PC-9 (cell line): ENCODE data around the gene CHRNA3. TPM values are rescaled to one million over a fixed set of nuclear protein-coding genes. Genes with fewer than 3 reads are reported as not detected.

ENCODE experiments used
- BruUV-seq: library from RNA; stranded (reverse); fragments of 400-500 nt; replicated peaks from 2 replicates; lab custom pipeline; 2021; lab: Mats Ljungman, UMichigan
- CTCF ChIA-PET: fragments of 300-600 bp; sonication (Branson Sonifier 250); formaldehyde crosslinking; loops from one replicate; lab custom pipeline; 2022; ENCODE audit warnings: antibody characterized with exemption; lab: Charles Lee
- POLR2A ChIA-PET: fragments of 300-600 bp; sonication (Branson Sonifier 250); formaldehyde crosslinking; loops from one replicate; lab custom pipeline; 2022; ENCODE audit warnings: antibody characterized with exemption; ENCODE audit not compliant: unreplicated experiment; lab: Charles Lee
- DNase-seq, 2 experiments: peaks; one replicate each; pipeline versions ENCODE4 v3.0.0 to v3.0.0-alpha.2; 2015 to 2022; ENCODE audit warnings: mixed read lengths in 1 of 2
- H2AFZ ChIP-seq: fragments of 200-600 bp; sonication (generic); 2 replicates; pipeline ENCODE4 v1.8.1; 2017; ENCODE audit warnings: antibody characterized with exemption
- H3F3A ChIP-seq: fragments of 200-600 bp; sonication (generic); 2 replicates; pipeline ENCODE4 v1.8.1; 2017; ENCODE audit warnings: antibody characterized with exemption, mild to moderate bottlenecking, low read depth; ENCODE audit not compliant: insufficient read depth
- H3K27ac ChIP-seq: fragments of 200-600 bp; sonication (generic); 2 replicates; pipeline ENCODE4 v1.6.1; 2016; ENCODE audit warnings: mixed run types
- H3K27me3 ChIP-seq: fragments of 200-600 bp; sonication (generic); 2 replicates; pipeline ENCODE4 v1.6.1; 2016; ENCODE audit warnings: low read depth, mixed run types; ENCODE audit not compliant: insufficient read depth
- H3K36me3 ChIP-seq: fragments of 200-600 bp; sonication (generic); 2 replicates; pipeline ENCODE4 v1.6.1; 2016; ENCODE audit warnings: low read depth, mixed run types
- H3K4me1 ChIP-seq: fragments of 200-600 bp; sonication (generic); replicated peaks from 2 replicates; pipeline ENCODE4 v1.6.1; 2016; ENCODE audit warnings: mixed run types; ENCODE audit not compliant: insufficient read depth
- H3K4me2 ChIP-seq: fragments of 200-600 bp; sonication (generic); 2 replicates; pipeline ENCODE4 v1.6.1; 2017; ENCODE audit warnings: mixed run types
- H3K4me3 ChIP-seq: fragments of 200-600 bp; sonication (generic); 2 replicates; pipeline ENCODE4 v1.6.1; 2016; ENCODE audit warnings: mixed run types
- H3K79me2 ChIP-seq: fragments of 200-600 bp; sonication (generic); 2 replicates; pipeline ENCODE4 v1.6.1; 2017; ENCODE audit warnings: low read depth, mixed run types
- H3K9me2 ChIP-seq: fragments of 200-600 bp; sonication (generic); 2 replicates; pipeline ENCODE4 v1.8.1; 2017; ENCODE audit warnings: mild to moderate bottlenecking; ENCODE audit not compliant: insufficient read depth
- H3K9me3 ChIP-seq: fragments of 200-600 bp; sonication (generic); 2 replicates; pipeline ENCODE4 v1.8.1; 2016; ENCODE audit warnings: low read depth; ENCODE audit not compliant: insufficient read depth
- H4K20me1 ChIP-seq: fragments of 200-600 bp; sonication (generic); 2 replicates; pipeline ENCODE4 v1.8.1; 2017; ENCODE audit not compliant: insufficient read depth
- EZH2 ChIP-seq: fragments of 200-600 bp; sonication (generic); IDR thresholded peaks from 2 replicates; pipeline ENCODE4 v1.8.0; 2017; ENCODE audit warnings: antibody characterized with exemption, low read depth
- intact Hi-C: fragments of 100-400 bp; cut with micrococcal nuclease; formaldehyde crosslinking; loops from one replicate; pipeline ENCODE4 v1.10.0; 2022; ENCODE audit not compliant: unreplicated experiment
- total RNA-seq: library from RNA; stranded (reverse); gene quantifications from 2 replicates; pipeline ENCODE4 v1.2.3, GENCODE V29; 2021
- TF ChIP-seq, protein P1 (sequence below): fragments of 200-600 bp; sonication (generic); conservative IDR thresholded peaks from 2 replicates; pipeline ENCODE4 v1.6.1; 2017; ENCODE audit warnings: mixed run types, antibody characterized with exemption, mild to moderate bottlenecking, moderate library complexity

CHRNA3 gene
- total RNA-seq, 1 experiment from 2014 or later: not detected

DNA sequence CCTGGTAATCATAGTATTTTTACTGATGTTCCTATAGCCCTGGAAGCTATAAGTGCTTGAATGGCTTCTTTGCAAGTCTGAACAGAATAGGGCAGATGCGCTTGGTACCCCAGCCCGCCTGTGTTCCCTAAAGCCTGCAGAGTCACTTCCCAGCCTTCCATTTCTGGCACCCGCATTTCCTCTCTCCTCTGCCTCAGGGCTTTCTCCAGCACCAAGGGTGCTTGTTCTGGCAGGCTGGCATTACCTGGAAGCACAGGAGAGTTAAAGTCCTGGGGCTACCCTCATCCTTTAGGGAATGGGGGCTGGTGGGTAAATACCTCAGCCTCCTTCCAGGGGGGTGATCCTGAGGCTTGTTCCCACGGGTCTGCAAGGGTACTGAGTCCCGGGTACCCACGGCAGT, 7.4 kb upstream of the CHRNA3 start:
- ChIA-PET POLR2A (no interaction called here), CTCF (no interaction called here)
- H3K4me3 ChIP-seq: no peak overlapping the region
- H3K79me2 ChIP-seq: no peaks in the 10 kb centered on the region
- H3K9me3 ChIP-seq: no peaks in the 10 kb centered on the region
- no peak for DNase-seq
- no peaks in the 10 kb centered on the region for H3K4me1 ChIP-seq
- no peaks in the 10 kb centered on the region for H3F3A ChIP-seq
- H3K9me2 ChIP-seq: no peaks in the 10 kb centered on the region
- H4K20me1 ChIP-seq: no peaks in the 10 kb centered on the region
- H3K27me3 ChIP-seq: peaks cover 55% of the 10 kb centered on the region
- TF ChIP-seq EZH2: no peak
- TF ChIP-seq, protein P1, sequence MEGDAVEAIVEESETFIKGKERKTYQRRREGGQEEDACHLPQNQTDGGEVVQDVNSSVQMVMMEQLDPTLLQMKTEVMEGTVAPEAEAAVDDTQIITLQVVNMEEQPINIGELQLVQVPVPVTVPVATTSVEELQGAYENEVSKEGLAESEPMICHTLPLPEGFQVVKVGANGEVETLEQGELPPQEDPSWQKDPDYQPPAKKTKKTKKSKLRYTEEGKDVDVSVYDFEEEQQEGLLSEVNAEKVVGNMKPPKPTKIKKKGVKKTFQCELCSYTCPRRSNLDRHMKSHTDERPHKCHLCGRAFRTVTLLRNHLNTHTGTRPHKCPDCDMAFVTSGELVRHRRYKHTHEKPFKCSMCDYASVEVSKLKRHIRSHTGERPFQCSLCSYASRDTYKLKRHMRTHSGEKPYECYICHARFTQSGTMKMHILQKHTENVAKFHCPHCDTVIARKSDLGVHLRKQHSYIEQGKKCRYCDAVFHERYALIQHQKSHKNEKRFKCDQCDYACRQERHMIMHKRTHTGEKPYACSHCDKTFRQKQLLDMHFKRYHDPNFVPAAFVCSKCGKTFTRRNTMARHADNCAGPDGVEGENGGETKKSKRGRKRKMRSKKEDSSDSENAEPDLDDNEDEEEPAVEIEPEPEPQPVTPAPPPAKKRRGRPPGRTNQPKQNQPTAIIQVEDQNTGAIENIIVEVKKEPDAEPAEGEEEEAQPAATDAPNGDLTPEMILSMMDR: no peak
- no peaks in the 10 kb centered on the region for H3K36me3 ChIP-seq
- intact Hi-C loops: no loop called here
- H3K27ac ChIP-seq: no peak overlapping the region
- H3K4me2 ChIP-seq: no peak overlapping the region
- no TSS peak for BruUV-seq
- no peak overlapping the region for H2AFZ ChIP-seq

- no peaks in the 10 kb centered on the region for H3K9me3 ChIP-seq
- no TSS peak for BruUV-seq
- no peaks in the 10 kb centered on the region for H3K79me2 ChIP-seq
- no peak overlapping the region for H3K27ac ChIP-seq
- ChIA-PET CTCF (no interaction called here), POLR2A (no interaction called here)
- no peaks in the 10 kb centered on the region for H3K36me3 ChIP-seq
- H4K20me1 ChIP-seq: no peaks in the 10 kb centered on the region
- no peak overlapping the region for H3K4me2 ChIP-seq
- DNase-seq: no peak
- no peaks in the 10 kb centered on the region for H3F3A ChIP-seq
- intact Hi-C loops: no loop called here
- no peaks in the 10 kb centered on the region for H3K9me2 ChIP-seq
- no peak overlapping the region for H2AFZ ChIP-seq
- H3K4me1 ChIP-seq: no peaks in the 10 kb centered on the region
- H3K27me3 ChIP-seq: peaks cover 55% of the 10 kb centered on the region
- TF ChIP-seq EZH2: no peak
- TF ChIP-seq, protein P1: no peak
- no peak overlapping the region for H3K4me3 ChIP-seq
Observed at GRCh38 chr15:78627348-78627747, 6.6 kb upstream of the CHRNA3 start.

DNA sequence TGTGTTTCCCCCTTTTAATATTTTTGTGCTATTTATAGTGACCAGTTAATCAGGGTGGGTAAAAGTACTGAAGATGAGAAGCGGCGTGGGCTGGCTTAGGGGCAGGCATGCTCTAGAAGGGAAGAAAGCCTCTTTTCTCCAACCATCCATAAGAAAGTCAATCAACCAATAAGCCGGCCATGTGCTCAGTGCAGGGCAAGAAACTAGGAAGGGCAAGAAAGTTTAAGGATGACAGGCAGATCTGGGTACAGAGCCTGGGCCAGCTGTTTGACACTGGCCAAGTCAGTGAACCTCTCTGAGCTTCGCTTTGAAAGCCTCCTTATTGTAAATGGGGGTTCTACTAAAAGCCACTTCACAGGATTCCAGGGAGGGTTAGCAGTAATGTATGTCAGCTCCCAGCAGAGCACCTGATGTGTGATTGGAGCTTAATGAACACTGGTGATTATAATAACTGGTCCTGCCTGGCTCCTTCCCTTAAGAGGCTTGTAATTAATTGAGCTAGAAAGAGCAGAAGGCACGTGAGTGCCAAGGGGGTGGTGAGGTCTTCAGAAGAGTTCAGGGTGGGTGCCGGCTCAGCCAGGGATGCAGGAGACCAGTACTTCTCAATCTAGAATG, 5.7 kb upstream of the CHRNA3 start:
- Histone ChIP-seq H3F3A (no peaks in the 10 kb centered on the region), H4K20me1 (no peaks in the 10 kb centered on the region), H3K9me3 (no peaks in the 10 kb centered on the region), H3K9me2 (no peaks in the 10 kb centered on the region), H3K36me3 (no peaks in the 10 kb centered on the region), H3K4me2 (no peak overlapping the region), H3K27me3 (peaks cover 61% of the 10 kb centered on the region), H3K27ac (no peak overlapping the region), H3K4me3 (no peak overlapping the region), H3K79me2 (no peaks in the 10 kb centered on the region), H3K4me1 (no peaks in the 10 kb centered on the region), H2AFZ (no peak overlapping the region)
- ChIA-PET CTCF (no interaction called here), POLR2A (no interaction called here)
- no TSS peak for BruUV-seq
- intact Hi-C loops: no loop called here
- no peak for DNase-seq
- no peak for TF ChIP-seq EZH2
- TF ChIP-seq, protein P1: no peak
